ENCODE results near the gene PADI4.
"Not testable (repeated sequence)": the region's sequence is repeated elsewhere in the genome, so short reads cannot be mapped to it uniquely, and the experiment has no call there.

Gene PADI4

GRCh38 chr1:17314491-17314971, 6.5 kb downstream of the PADI4 start:
- no peak for DNase-seq

GRCh38 chr1:17315542-17316130, 7.6 kb downstream of the PADI4 start:
- no peak for DNase-seq

GRCh38 chr1:17316704-17317103, 8.7 kb downstream of the PADI4 start:
- DNase-seq: no peak

GRCh38 chr1:17318262-17318661, 10.3 kb downstream of the PADI4 start:
- DNase-seq: no peak

- no peak for DNase-seq
These were observed 11.8 kb downstream of the PADI4 start for GRCh38 chr1:17319561-17320350.

- not testable (repeated sequence) for DNase-seq
These were observed 13.9 kb downstream of the PADI4 start for GRCh38 chr1:17321857-17322390.

- no peak for DNase-seq
These were observed 20.9 kb downstream of the PADI4 start for GRCh38 chr1:17328855-17329254.

GRCh38 chr1:17329610-17330009, 21.6 kb downstream of the PADI4 start:
- DNase-seq: no peak

- DNase-seq: no peak
These were observed 22.9 kb downstream of the PADI4 start for GRCh38 chr1:17330856-17331255.

GRCh38 chr1:17333081-17333480, 25.1 kb downstream of the PADI4 start:
- DNase-seq: no peak

GRCh38 chr1:17335821-17336710, 28.1 kb downstream of the PADI4 start:
- no peak for DNase-seq

GRCh38 chr1:17338706-17339493, 30.9 kb downstream of the PADI4 start:
- no peak for DNase-seq

GRCh38 chr1:17339521-17339920, 31.5 kb downstream of the PADI4 start:
- DNase-seq: no peak

GRCh38 chr1:17340358-17340757, 32.4 kb downstream of the PADI4 start:
- DNase-seq: no peak

- DNase-seq: no peak
These were observed 34.0 kb downstream of the PADI4 start for GRCh38 chr1:17342014-17342441.

- DNase-seq: not testable (repeated sequence)
These were observed 37.5 kb downstream of the PADI4 start for GRCh38 chr1:17345506-17345905.

- DNase-seq: no peak
These were observed 38.2 kb downstream of the PADI4 start for GRCh38 chr1:17346046-17346789.

GRCh38 chr1:17347769-17348592, 40.0 kb downstream of the PADI4 start:
- DNase-seq: no peak

- no peak for DNase-seq
These were observed 40.7 kb downstream of the PADI4 start for GRCh38 chr1:17348593-17349234.

GRCh38 chr1:17350083-17350482, 42.1 kb downstream of the PADI4 start:
- DNase-seq: no peak
